H1 (cell line): ENCODE data around the gene ARHGEF26.

Experiments
- JUND ChIP-seq: IDR thresholded peaks from 2 replicates; pipeline ENCODE4 v1.6.1; 2011; ENCODE audit warnings: mild to moderate bottlenecking, improper control_type of control experiment, low read length
- MAFK ChIP-seq: IDR thresholded peaks from 2 replicates; pipeline ENCODE4 v1.6.1; 2012; ENCODE audit warnings: low read depth, mild to moderate bottlenecking, improper control_type of control experiment, low read length
- NRF1 ChIP-seq: IDR thresholded peaks from 2 replicates; pipeline ENCODE4 v1.6.1; 2011; ENCODE audit warnings: mild to moderate bottlenecking, low read depth, low read length, improper control_type of control experiment
- POLR2A ChIP-seq, 2 experiments: IDR thresholded peaks; 1 replicate in 1 of 2; 2 replicates in 1 of 2; pipeline ENCODE4 v1.6.1; 2011; ENCODE audit warnings: low read depth in 2 of 2, low read length in 2 of 2, mild to moderate bottlenecking in 2 of 2; ENCODE audit errors: control extremely low read depth in 1 of 2
- RAD21 ChIP-seq, 2 experiments: IDR thresholded peaks in 1 of 2; conservative IDR thresholded peaks in 1 of 2; 2 replicates each; pipeline ENCODE4 v1.6.1; 2011; ENCODE audit warnings: low read depth in 2 of 2, low read length in 2 of 2, improper control_type of control experiment in 1 of 2, inconsistent platforms in 1 of 2, mild to moderate bottlenecking in 1 of 2, moderate library complexity in 1 of 2
- RFX5 ChIP-seq: IDR thresholded peaks from 2 replicates; pipeline ENCODE4 v1.6.1; 2011; ENCODE audit warnings: low read depth, low read length, improper control_type of control experiment, borderline replicate concordance
- RXRA ChIP-seq: IDR thresholded peaks from 2 replicates; pipeline ENCODE4 v1.6.1; 2011; ENCODE audit warnings: low read depth, mild to moderate bottlenecking, low read length, moderate library complexity; ENCODE audit not compliant: insufficient read depth
- SAP30 ChIP-seq: fragments of 300-600 bp; sonication (generic); IDR thresholded peaks from 2 replicates; pipeline ENCODE4 v1.7.1; 2012; ENCODE audit warnings: low read length, moderate library complexity, mild to moderate bottlenecking, inconsistent platforms; ENCODE audit not compliant: insufficient read depth, insufficient replicate concordance
- SIN3A ChIP-seq, 2 experiments: IDR thresholded peaks in 1 of 2; conservative IDR thresholded peaks in 1 of 2; 2 replicates each; pipeline ENCODE4 v1.6.1; 2011 to 2012; ENCODE audit warnings: low read length in 2 of 2, improper control_type of control experiment in 1 of 2, low read depth in 1 of 2, mild to moderate bottlenecking in 1 of 2
- TAF1 ChIP-seq: IDR thresholded peaks from 2 replicates; pipeline ENCODE4 v1.6.1; 2011; ENCODE audit warnings: mild to moderate bottlenecking, low read depth, low read length
- TCF12 ChIP-seq: IDR thresholded peaks from 2 replicates; pipeline ENCODE4 v1.6.1; 2011; ENCODE audit warnings: low read depth, mild to moderate bottlenecking, low read length
- YY1 ChIP-seq: IDR thresholded peaks from 2 replicates; pipeline ENCODE4 v1.6.1; 2011; ENCODE audit warnings: low read depth, mild to moderate bottlenecking, low read length
- TF ChIP-seq, protein P1 (sequence below), 3 experiments: IDR thresholded peaks; 1 replicate in 2 of 3; 2 replicates in 1 of 3; pipeline versions ENCODE4 v1.5.1 to v1.6.1; 2011; ENCODE audit warnings: low read length in 3 of 3, mild to moderate bottlenecking in 3 of 3, inconsistent platforms in 2 of 3, low read depth in 1 of 3, moderate library complexity in 1 of 3; ENCODE audit not compliant: insufficient read depth in 1 of 3; ENCODE audit errors: control extremely low read depth in 1 of 3
- TF ChIP-seq, protein P2 (sequence below): IDR thresholded peaks from 2 replicates; pipeline ENCODE4 v1.6.1; 2011; ENCODE audit warnings: low read depth, mild to moderate bottlenecking, low read length; ENCODE audit not compliant: insufficient read depth

GRCh38 chr3:154290187-154290586 lies 169.0 kb downstream of the ARHGEF26 start:
- TF ChIP-seq POLR2A (IDR thresholded peaks at IDR 0.05; ENCODE audit: control extremely low read depth in 1 of 2, low read depth in 2 of 2, low read length in 2 of 2) (no peak), NRF1 (no peak), RAD21 (IDR thresholded peaks at IDR 0.05 in 1 of 2, conservative IDR thresholded peaks at IDR 0.05 in 1 of 2; ENCODE audit: low read depth in 2 of 2, low read length in 2 of 2) (no peak), MAFK (no peak), SIN3A (conservative IDR thresholded peaks at IDR 0.05 in 1 of 2, IDR thresholded peaks at IDR 0.05 in 1 of 2; ENCODE audit: low read depth in 1 of 2, low read length in 2 of 2) (no peak), TCF12 (no peak), RFX5 (no peak), RXRA (no peak), TAF1 (no peak), JUND (no peak), YY1 (no peak), SAP30 (no peak)
- TF ChIP-seq, protein P1, sequence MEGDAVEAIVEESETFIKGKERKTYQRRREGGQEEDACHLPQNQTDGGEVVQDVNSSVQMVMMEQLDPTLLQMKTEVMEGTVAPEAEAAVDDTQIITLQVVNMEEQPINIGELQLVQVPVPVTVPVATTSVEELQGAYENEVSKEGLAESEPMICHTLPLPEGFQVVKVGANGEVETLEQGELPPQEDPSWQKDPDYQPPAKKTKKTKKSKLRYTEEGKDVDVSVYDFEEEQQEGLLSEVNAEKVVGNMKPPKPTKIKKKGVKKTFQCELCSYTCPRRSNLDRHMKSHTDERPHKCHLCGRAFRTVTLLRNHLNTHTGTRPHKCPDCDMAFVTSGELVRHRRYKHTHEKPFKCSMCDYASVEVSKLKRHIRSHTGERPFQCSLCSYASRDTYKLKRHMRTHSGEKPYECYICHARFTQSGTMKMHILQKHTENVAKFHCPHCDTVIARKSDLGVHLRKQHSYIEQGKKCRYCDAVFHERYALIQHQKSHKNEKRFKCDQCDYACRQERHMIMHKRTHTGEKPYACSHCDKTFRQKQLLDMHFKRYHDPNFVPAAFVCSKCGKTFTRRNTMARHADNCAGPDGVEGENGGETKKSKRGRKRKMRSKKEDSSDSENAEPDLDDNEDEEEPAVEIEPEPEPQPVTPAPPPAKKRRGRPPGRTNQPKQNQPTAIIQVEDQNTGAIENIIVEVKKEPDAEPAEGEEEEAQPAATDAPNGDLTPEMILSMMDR (IDR thresholded peaks at IDR 0.05; ENCODE audit: control extremely low read depth in 1 of 3, insufficient read depth in 1 of 3, low read depth in 1 of 3, low read length in 3 of 3): no peak
- TF ChIP-seq, protein P2, sequence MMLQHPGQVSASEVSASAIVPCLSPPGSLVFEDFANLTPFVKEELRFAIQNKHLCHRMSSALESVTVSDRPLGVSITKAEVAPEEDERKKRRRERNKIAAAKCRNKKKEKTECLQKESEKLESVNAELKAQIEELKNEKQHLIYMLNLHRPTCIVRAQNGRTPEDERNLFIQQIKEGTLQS: no peak
